ENCODE results near the gene PPM1H.

PPM1H gene

DNA sequence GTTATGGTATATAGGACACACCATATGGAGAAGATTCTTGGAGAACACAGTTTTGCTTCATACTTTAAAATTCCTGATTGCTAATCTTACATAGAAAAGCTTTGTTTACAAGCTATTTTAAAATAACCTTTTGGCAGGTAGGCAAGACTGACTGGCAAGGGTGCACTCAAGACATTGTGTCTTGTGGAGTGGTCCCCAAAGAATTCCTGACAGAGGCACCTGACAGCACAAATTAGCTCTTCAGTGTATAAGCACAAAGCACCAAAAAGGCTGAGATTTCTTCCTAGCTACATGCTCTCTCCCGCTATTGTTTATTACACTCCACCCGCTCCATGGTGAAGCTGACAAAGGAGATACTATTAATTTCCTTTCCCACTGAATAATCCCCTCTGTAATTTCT, 329.0 kb downstream of the PPM1H start:
- no peak overlapping the region for H3K9ac ChIP-seq (ENCODE audit: low read depth in 1 of 2, low read length in 2 of 2)
- no peak overlapping the region for H3K4me3 ChIP-seq (ENCODE audit: low read length in 2 of 2)
- H3K4me1 ChIP-seq (ENCODE audit: control insufficient read depth in 2 of 2, insufficient read depth in 2 of 2, low read length in 2 of 2), result peaks cover 0 to 3% of the 10 kb centered on the region in 2 donors
- H3K9me3 ChIP-seq (ENCODE audit: control insufficient read depth in 2 of 2, low read length in 2 of 2), result no peaks in the 10 kb centered on the region
- H3K27ac ChIP-seq (ENCODE audit: low read depth in 2 of 2, low read length in 2 of 2), result no peak overlapping the region
- no peaks in the 10 kb centered on the region for H3K27me3 ChIP-seq (ENCODE audit: control insufficient read depth in 2 of 2, insufficient read depth in 2 of 2, low read length in 2 of 2)
- no peaks in the 10 kb centered on the region for H3K36me3 ChIP-seq (ENCODE audit: control insufficient read depth in 2 of 2, insufficient read depth in 2 of 2, low read length in 2 of 2)

GRCh38 chr12:62604871-62605270, 330.1 kb downstream of the PPM1H start:
- Histone ChIP-seq H3K9me3 (ENCODE audit: control insufficient read depth in 2 of 2, low read length in 2 of 2) (no peaks in the 10 kb centered on the region), H3K27ac (ENCODE audit: low read depth in 2 of 2, low read length in 2 of 2) (no peak overlapping the region), H3K9ac (ENCODE audit: low read depth in 1 of 2, low read length in 2 of 2) (no peak overlapping the region), H3K36me3 (ENCODE audit: control insufficient read depth in 2 of 2, insufficient read depth in 2 of 2, low read length in 2 of 2) (no peaks in the 10 kb centered on the region), H3K27me3 (ENCODE audit: control insufficient read depth in 2 of 2, insufficient read depth in 2 of 2, low read length in 2 of 2) (no peaks in the 10 kb centered on the region), H3K4me3 (ENCODE audit: low read length in 2 of 2) (peak overlapping the region; percentile 84 to 86), H3K4me1 (ENCODE audit: control insufficient read depth in 2 of 2, insufficient read depth in 2 of 2, low read length in 2 of 2) (peaks cover 0 to 3% of the 10 kb centered on the region in 2 donors)

- peak overlapping the region; percentile 83 to 89 for H3K9ac ChIP-seq (ENCODE audit: low read depth in 1 of 2, low read length in 2 of 2)
- no peaks in the 10 kb centered on the region for H3K9me3 ChIP-seq (ENCODE audit: control insufficient read depth in 2 of 2, low read length in 2 of 2)
- no peaks in the 10 kb centered on the region for H3K27me3 ChIP-seq (ENCODE audit: control insufficient read depth in 2 of 2, insufficient read depth in 2 of 2, low read length in 2 of 2)
- no peaks in the 10 kb centered on the region for H3K36me3 ChIP-seq (ENCODE audit: control insufficient read depth in 2 of 2, insufficient read depth in 2 of 2, low read length in 2 of 2)
- H3K4me1 ChIP-seq (ENCODE audit: control insufficient read depth in 2 of 2, insufficient read depth in 2 of 2, low read length in 2 of 2), result peaks cover 0 to 3% of the 10 kb centered on the region in 2 donors
- peak overlapping the region; percentile 84 to 86 for H3K4me3 ChIP-seq (ENCODE audit: low read length in 2 of 2)
- H3K27ac ChIP-seq (ENCODE audit: low read depth in 2 of 2, low read length in 2 of 2), result no peak overlapping the region
Observed at GRCh38 chr12:62604373-62604772, 330.6 kb downstream of the PPM1H start.

- no peaks in the 10 kb centered on the region for H3K9me3 ChIP-seq (ENCODE audit: control insufficient read depth in 2 of 2, low read length in 2 of 2)
- H3K4me3 ChIP-seq (ENCODE audit: low read length in 2 of 2), result peak overlapping the region; percentile 84 to 86
- H3K27me3 ChIP-seq (ENCODE audit: control insufficient read depth in 2 of 2, insufficient read depth in 2 of 2, low read length in 2 of 2), result no peaks in the 10 kb centered on the region
- H3K36me3 ChIP-seq (ENCODE audit: control insufficient read depth in 2 of 2, insufficient read depth in 2 of 2, low read length in 2 of 2), result no peaks in the 10 kb centered on the region
- peaks cover 0 to 3% of the 10 kb centered on the region in 2 donors for H3K4me1 ChIP-seq (ENCODE audit: control insufficient read depth in 2 of 2, insufficient read depth in 2 of 2, low read length in 2 of 2)
- H3K9ac ChIP-seq (ENCODE audit: low read depth in 1 of 2, low read length in 2 of 2), result peak overlapping the region; percentile 83 to 89
- peak overlapping the region; percentile 98 to 99 for H3K27ac ChIP-seq (ENCODE audit: low read depth in 2 of 2, low read length in 2 of 2)
Observed at GRCh38 chr12:62603811-62604098, 331.2 kb downstream of the PPM1H start.

DNA sequence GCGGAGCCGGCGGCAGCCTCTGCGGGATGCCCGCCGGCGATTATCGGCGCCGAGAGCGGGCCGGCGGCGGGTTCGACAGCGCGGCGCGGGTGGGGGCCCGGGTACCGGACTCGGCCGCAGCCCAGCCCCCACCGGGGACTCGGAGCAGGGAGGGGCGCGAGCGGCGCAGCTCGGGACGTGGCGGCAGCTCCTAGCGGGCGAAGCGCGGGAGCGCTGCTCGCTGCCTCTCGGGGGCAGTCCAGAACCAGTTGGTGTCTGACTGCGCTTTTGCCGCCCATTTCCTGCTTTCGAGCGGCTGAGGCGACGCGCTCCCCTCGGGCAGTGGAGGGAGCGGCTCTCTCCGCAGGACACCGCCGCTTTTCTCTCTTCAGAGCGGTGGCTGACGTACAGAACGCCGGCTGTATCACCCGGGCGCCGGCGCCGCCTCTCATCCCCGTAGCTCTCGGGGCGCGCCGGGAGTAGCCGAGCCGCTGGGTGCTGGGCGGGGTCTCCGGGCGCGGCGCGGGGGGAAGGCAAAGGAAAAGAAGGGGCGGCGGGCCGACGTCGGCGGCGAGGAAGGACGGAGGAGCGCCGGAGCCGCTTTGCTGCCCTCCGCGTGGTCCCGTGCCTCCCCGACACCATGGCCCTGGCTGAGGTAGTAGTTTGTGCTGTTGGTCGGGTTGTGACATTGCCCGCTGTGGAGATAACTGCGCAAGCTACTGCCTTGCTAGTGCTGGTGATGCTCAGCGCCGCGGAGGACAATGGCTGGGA, 331.7 kb downstream of the PPM1H start:
- Histone ChIP-seq H3K4me1 (ENCODE audit: control insufficient read depth in 2 of 2, insufficient read depth in 2 of 2, low read length in 2 of 2) (peaks cover 0 to 3% of the 10 kb centered on the region in 2 donors), H3K9me3 (ENCODE audit: control insufficient read depth in 2 of 2, low read length in 2 of 2) (no peaks in the 10 kb centered on the region), H3K27ac (ENCODE audit: low read depth in 2 of 2, low read length in 2 of 2) (peak overlapping the region; percentile 98 to 99), H3K27me3 (ENCODE audit: control insufficient read depth in 2 of 2, insufficient read depth in 2 of 2, low read length in 2 of 2) (no peaks in the 10 kb centered on the region), H3K9ac (ENCODE audit: low read depth in 1 of 2, low read length in 2 of 2) (peak overlapping the region; percentile 83 to 89), H3K36me3 (ENCODE audit: control insufficient read depth in 2 of 2, insufficient read depth in 2 of 2, low read length in 2 of 2) (no peaks in the 10 kb centered on the region), H3K4me3 (ENCODE audit: low read length in 2 of 2) (peak overlapping the region; percentile 84 to 86)

DNA sequence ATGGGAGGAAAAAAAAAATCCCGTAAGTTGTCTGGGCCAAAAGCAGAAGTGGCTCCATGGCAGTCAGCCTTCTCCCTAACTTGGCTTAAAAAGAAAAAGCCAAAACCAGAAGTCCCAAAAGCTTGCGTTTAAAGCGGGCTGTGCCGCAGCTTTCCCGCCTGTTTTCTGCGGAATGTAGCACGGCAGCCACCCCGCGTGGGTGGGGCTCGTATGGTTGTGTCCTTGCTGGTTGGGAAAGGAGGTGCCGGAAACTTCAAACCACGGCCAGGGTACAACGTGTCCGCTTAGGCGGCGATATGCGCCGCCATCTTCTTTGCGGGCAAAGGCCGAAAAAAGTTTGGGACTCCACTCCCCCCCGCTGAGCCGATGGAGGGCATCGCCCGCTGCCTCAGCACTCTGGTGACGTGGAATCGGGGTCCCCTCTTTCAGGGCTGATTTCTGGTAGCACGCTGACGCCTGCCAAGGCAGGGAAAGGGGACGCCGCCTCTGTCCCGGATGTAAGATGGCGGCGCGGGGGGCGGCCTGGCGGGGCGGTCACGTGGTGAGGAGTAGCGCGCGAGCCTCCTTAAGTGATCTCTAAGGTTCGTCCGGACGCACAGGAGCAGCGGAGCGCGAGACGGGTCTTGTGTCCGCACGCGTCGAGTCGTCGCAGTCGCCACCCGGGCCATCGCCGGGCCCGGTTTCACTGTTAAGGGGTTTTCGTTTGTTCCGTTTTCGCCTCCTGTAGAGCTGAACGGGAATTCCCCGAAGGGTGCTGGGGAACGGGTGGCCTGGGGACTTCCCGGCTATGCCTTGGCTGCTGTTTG, 332.5 kb downstream of the PPM1H start:
- no peaks in the 10 kb centered on the region for H3K36me3 ChIP-seq (ENCODE audit: control insufficient read depth in 2 of 2, insufficient read depth in 2 of 2, low read length in 2 of 2)
- H3K9me3 ChIP-seq (ENCODE audit: control insufficient read depth in 2 of 2, low read length in 2 of 2), result no peaks in the 10 kb centered on the region
- peaks cover 0 to 3% of the 10 kb centered on the region in 2 donors for H3K4me1 ChIP-seq (ENCODE audit: control insufficient read depth in 2 of 2, insufficient read depth in 2 of 2, low read length in 2 of 2)
- peak overlapping the region; percentile 83 to 89 for H3K9ac ChIP-seq (ENCODE audit: low read depth in 1 of 2, low read length in 2 of 2)
- no peaks in the 10 kb centered on the region for H3K27me3 ChIP-seq (ENCODE audit: control insufficient read depth in 2 of 2, insufficient read depth in 2 of 2, low read length in 2 of 2)
- H3K4me3 ChIP-seq (ENCODE audit: low read length in 2 of 2), result peak overlapping the region; percentile 84 to 86
- H3K27ac ChIP-seq (ENCODE audit: low read depth in 2 of 2, low read length in 2 of 2), result peak overlapping the region; percentile 98 to 99

DNA sequence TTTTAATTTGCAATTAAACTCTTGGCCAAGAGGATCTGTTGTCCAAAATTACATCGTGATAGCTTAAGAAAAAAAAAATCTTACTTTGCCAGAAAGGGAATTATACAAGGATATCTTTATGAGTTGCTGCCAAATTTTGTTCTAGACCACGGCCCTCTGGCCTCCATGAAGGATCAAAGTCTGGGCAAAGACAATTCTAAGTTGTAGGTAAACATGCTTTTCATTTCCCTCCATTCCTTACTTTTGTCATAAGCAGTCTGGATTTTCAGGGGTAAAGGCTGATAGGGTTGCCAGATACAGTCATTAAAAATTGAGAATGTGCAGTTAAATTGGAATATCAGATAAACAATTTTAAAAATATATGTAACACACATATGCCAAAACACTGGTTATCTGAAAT, 333.2 kb downstream of the PPM1H start:
- H3K27me3 ChIP-seq (ENCODE audit: control insufficient read depth in 2 of 2, insufficient read depth in 2 of 2, low read length in 2 of 2), result no peaks in the 10 kb centered on the region
- no peaks in the 10 kb centered on the region for H3K36me3 ChIP-seq (ENCODE audit: control insufficient read depth in 2 of 2, insufficient read depth in 2 of 2, low read length in 2 of 2)
- H3K27ac ChIP-seq (ENCODE audit: low read depth in 2 of 2, low read length in 2 of 2), result peak overlapping the region; percentile 98 to 99
- H3K9ac ChIP-seq (ENCODE audit: low read depth in 1 of 2, low read length in 2 of 2), result peak overlapping the region in 1 of 2 donors; percentile 89
- H3K9me3 ChIP-seq (ENCODE audit: control insufficient read depth in 2 of 2, low read length in 2 of 2), result no peaks in the 10 kb centered on the region
- H3K4me1 ChIP-seq (ENCODE audit: control insufficient read depth in 2 of 2, insufficient read depth in 2 of 2, low read length in 2 of 2), result peaks cover 0 to 3% of the 10 kb centered on the region in 2 donors
- H3K4me3 ChIP-seq (ENCODE audit: low read length in 2 of 2), result peak overlapping the region; percentile 84 to 86

GRCh38 chr12:62599854-62600437, 335.0 kb downstream of the PPM1H start:
- no peak overlapping the region for H3K4me3 ChIP-seq (ENCODE audit: low read length in 2 of 2)
- no peak overlapping the region for H3K9ac ChIP-seq (ENCODE audit: low read depth in 1 of 2, low read length in 2 of 2)
- no peaks in the 10 kb centered on the region for H3K9me3 ChIP-seq (ENCODE audit: control insufficient read depth in 2 of 2, low read length in 2 of 2)
- H3K27me3 ChIP-seq (ENCODE audit: control insufficient read depth in 2 of 2, insufficient read depth in 2 of 2, low read length in 2 of 2), result no peaks in the 10 kb centered on the region
- peaks cover 1 to 3% of the 10 kb centered on the region in 2 donors for H3K4me1 ChIP-seq (ENCODE audit: control insufficient read depth in 2 of 2, insufficient read depth in 2 of 2, low read length in 2 of 2)
- H3K36me3 ChIP-seq (ENCODE audit: control insufficient read depth in 2 of 2, insufficient read depth in 2 of 2, low read length in 2 of 2), result no peaks in the 10 kb centered on the region
- no peak overlapping the region for H3K27ac ChIP-seq (ENCODE audit: low read depth in 2 of 2, low read length in 2 of 2)

DNA sequence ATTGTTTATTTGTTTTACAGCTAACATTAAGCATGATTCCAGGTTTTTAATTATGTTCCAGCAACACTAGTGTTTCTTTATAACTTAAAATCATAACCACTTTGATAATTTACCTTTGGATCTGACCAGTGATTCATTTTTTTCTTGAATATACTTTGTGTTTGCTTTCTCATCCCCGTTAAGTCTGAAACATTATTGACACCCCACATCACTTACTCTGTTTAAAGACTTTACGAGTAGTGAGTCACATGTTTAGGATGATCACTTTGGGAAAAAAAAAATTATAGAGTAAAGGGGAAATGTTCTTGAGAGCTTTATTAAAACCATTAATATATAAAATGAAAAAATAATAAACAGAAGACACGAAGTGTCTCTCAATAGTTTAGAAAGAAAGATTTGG, 336.1 kb downstream of the PPM1H start:
- Histone ChIP-seq H3K9ac (ENCODE audit: low read depth in 1 of 2, low read length in 2 of 2) (no peak overlapping the region), H3K27me3 (ENCODE audit: control insufficient read depth in 2 of 2, insufficient read depth in 2 of 2, low read length in 2 of 2) (no peaks in the 10 kb centered on the region), H3K27ac (ENCODE audit: low read depth in 2 of 2, low read length in 2 of 2) (no peak overlapping the region), H3K4me1 (ENCODE audit: control insufficient read depth in 2 of 2, insufficient read depth in 2 of 2, low read length in 2 of 2) (peaks cover 3 to 6% of the 10 kb centered on the region in 2 donors), H3K9me3 (ENCODE audit: control insufficient read depth in 2 of 2, low read length in 2 of 2) (no peaks in the 10 kb centered on the region), H3K36me3 (ENCODE audit: control insufficient read depth in 2 of 2, insufficient read depth in 2 of 2, low read length in 2 of 2) (no peaks in the 10 kb centered on the region), H3K4me3 (ENCODE audit: low read length in 2 of 2) (no peak overlapping the region)

DNA sequence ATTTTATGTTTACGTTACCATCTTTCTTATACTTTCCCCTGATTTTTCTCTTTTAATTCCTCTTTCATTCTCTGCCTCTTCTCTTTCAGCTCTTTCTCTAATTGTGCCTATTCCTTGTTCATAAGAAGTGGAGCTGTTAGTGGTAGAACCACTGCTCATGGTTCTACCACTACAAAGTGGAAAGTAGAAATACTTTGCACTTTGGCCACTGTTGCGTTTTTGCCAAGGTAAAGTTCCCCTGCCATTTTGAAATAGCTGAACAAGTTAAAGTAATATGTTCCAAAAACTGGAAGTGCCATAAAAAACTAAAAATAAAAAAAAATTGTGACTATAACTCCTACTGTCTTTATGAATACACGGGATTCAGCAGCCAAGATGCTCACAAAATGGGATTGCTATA, 337.7 kb downstream of the PPM1H start:
- no peak overlapping the region for H3K4me3 ChIP-seq (ENCODE audit: low read length in 2 of 2)
- peaks cover 3 to 6% of the 10 kb centered on the region in 2 donors for H3K4me1 ChIP-seq (ENCODE audit: control insufficient read depth in 2 of 2, insufficient read depth in 2 of 2, low read length in 2 of 2)
- H3K27me3 ChIP-seq (ENCODE audit: control insufficient read depth in 2 of 2, insufficient read depth in 2 of 2, low read length in 2 of 2), result no peaks in the 10 kb centered on the region
- no peak overlapping the region for H3K9ac ChIP-seq (ENCODE audit: low read depth in 1 of 2, low read length in 2 of 2)
- H3K27ac ChIP-seq (ENCODE audit: low read depth in 2 of 2, low read length in 2 of 2), result no peak overlapping the region
- H3K9me3 ChIP-seq (ENCODE audit: control insufficient read depth in 2 of 2, low read length in 2 of 2), result no peaks in the 10 kb centered on the region
- peaks cover 0 to 6% of the 10 kb centered on the region in 2 donors for H3K36me3 ChIP-seq (ENCODE audit: control insufficient read depth in 2 of 2, insufficient read depth in 2 of 2, low read length in 2 of 2)
